Activated CD4-positive, alpha-beta T cell treated with anti-CD3 and anti-CD28 coated beads, Interleukin-10, Interleukin-2, amounts not matched to agents 100 ng/mL and 50 ng/mL, durations not matched to agents 16 hours and 8 hours (primary cell): ENCODE results near the gene LMNTD2.
"Not testable (repeated sequence)": the region's sequence is repeated elsewhere in the genome, so short reads cannot be mapped to it uniquely, and the experiment has no call there.

Experiments used
- DNase-seq: peaks from one replicate; pipeline ENCODE4 v3.0.0-alpha.2; 2020

Gene LMNTD2

GRCh38 chr11:587546-587945, 27.0 kb upstream of the LMNTD2 start:
- no peak for DNase-seq

- DNase-seq = no peak
Observed at GRCh38 chr11:586376-587316, 26.1 kb upstream of the LMNTD2 start.

- DNase-seq = no peak
Observed at GRCh38 chr11:584287-584686, 23.7 kb upstream of the LMNTD2 start.

- DNase-seq = no peak
Observed at GRCh38 chr11:581752-582151, 21.2 kb upstream of the LMNTD2 start.

GRCh38 chr11:581342-581741, 20.8 kb upstream of the LMNTD2 start:
- no peak for DNase-seq

- DNase-seq = no peak
Observed at GRCh38 chr11:579830-580601, 19.5 kb upstream of the LMNTD2 start.

GRCh38 chr11:578276-579035, 17.9 kb upstream of the LMNTD2 start:
- DNase-seq = no peak

GRCh38 chr11:577611-577894, 17.0 kb upstream of the LMNTD2 start:
- DNase-seq = no peak

- DNase-seq = no peak
Observed at GRCh38 chr11:576811-577610, 16.5 kb upstream of the LMNTD2 start.

GRCh38 chr11:575996-576768, 15.6 kb upstream of the LMNTD2 start, which contains the start of gene PHRF1:
Gene PHRF1 (plus strand): TSS chr11:576470. CDS start chr11:581513, 5,043 bp downstream.
- peak; percentile 95 for DNase-seq

- DNase-seq = no peak
Observed at GRCh38 chr11:575313-575995, 14.9 kb upstream of the LMNTD2 start.

- no peak for DNase-seq
Observed at GRCh38 chr11:574632-575312, 14.2 kb upstream of the LMNTD2 start.

GRCh38 chr11:574031-574570, 13.6 kb upstream of the LMNTD2 start:
- DNase-seq = not testable (repeated sequence)

- DNase-seq = no peak
Observed at GRCh38 chr11:573146-573759, 12.7 kb upstream of the LMNTD2 start.

- no peak for DNase-seq
Observed at GRCh38 chr11:571802-572185, 11.3 kb upstream of the LMNTD2 start.

- DNase-seq = no peak
Observed at GRCh38 chr11:569158-569885, 8.8 kb upstream of the LMNTD2 start.

- peak; percentile 96 for DNase-seq
Observed at GRCh38 chr11:568306-569157, 8.0 kb upstream of the LMNTD2 start.
